A673 (cell line): ENCODE results near the gene GRM1. TPM values are rescaled to one million over a fixed set of nuclear protein-coding genes. Genes with fewer than 3 reads are reported as not detected.
"Not testable (repeated sequence)": the region's sequence is repeated elsewhere in the genome, so short reads cannot be mapped to it uniquely, and the experiment has no call there.

Source experiments
- BruUV-seq: library from RNA; stranded (reverse); fragments of 400-500 nt; replicated peaks from 2 replicates; lab custom pipeline; 2021; lab: Mats Ljungman, UMichigan
- CTCF ChIA-PET: fragments of 300-600 bp; sonication (Branson Sonifier 250); formaldehyde crosslinking; loops from one replicate; lab custom pipeline; 2022; ENCODE audit warnings: antibody characterized with exemption; lab: Charles Lee
- POLR2A ChIA-PET: fragments of 300-600 bp; sonication (Branson Sonifier 250); formaldehyde crosslinking; loops from one replicate; lab custom pipeline; 2022; ENCODE audit warnings: antibody characterized with exemption; ENCODE audit not compliant: low non-redundant PET; lab: Charles Lee
- DNase-seq: peaks from one replicate; pipeline ENCODE4 v3.0.0-alpha.2; 2015; ENCODE audit warnings: low spot score
- H3K27ac ChIP-seq: fragments of 200-600 bp; sonication (generic); 2 replicates; pipeline ENCODE4 v1.5.1; 2016; ENCODE audit warnings: mixed run types, low read depth, mild to moderate bottlenecking, mixed read lengths, antibody characterized with exemption, low read length; ENCODE audit not compliant: poor library complexity, severe bottlenecking
- H3K27me3 ChIP-seq: fragments of 200-600 bp; sonication (generic); replicated peaks from 2 replicates; pipeline ENCODE4 v1.6.1; 2017; ENCODE audit warnings: mixed run types, low read depth, mild to moderate bottlenecking, mixed read lengths, antibody characterized with exemption, low read length; ENCODE audit not compliant: insufficient read depth, poor library complexity
- H3K36me3 ChIP-seq: fragments of 200-600 bp; sonication (generic); 2 replicates; pipeline ENCODE4 v1.6.1; 2016; ENCODE audit warnings: mixed run types, mild to moderate bottlenecking, mixed read lengths, antibody characterized with exemption, low read length; ENCODE audit not compliant: insufficient read depth, poor library complexity, severe bottlenecking
- H3K4me1 ChIP-seq: fragments of 200-600 bp; sonication (generic); 2 replicates; pipeline ENCODE4 v1.6.1; 2017; ENCODE audit warnings: mixed run types, mild to moderate bottlenecking, mixed read lengths, antibody characterized with exemption, low read length; ENCODE audit not compliant: insufficient read depth, poor library complexity, severe bottlenecking
- H3K4me3 ChIP-seq: fragments of 200-600 bp; sonication (generic); 2 replicates; pipeline ENCODE4 v1.5.1; 2016; ENCODE audit warnings: low read depth, mixed run types, mild to moderate bottlenecking, mixed read lengths, low read length; ENCODE audit not compliant: poor library complexity, severe bottlenecking
- H3K9me3 ChIP-seq: fragments of 200-600 bp; sonication (generic); 2 replicates; pipeline ENCODE4 v1.6.1; 2016; ENCODE audit warnings: mixed run types, low read depth, mild to moderate bottlenecking, mixed read lengths, antibody characterized with exemption, low read length; ENCODE audit not compliant: poor library complexity, severe bottlenecking
- CTCF ChIP-seq: fragments of 300-800, 200-600 bp; sonication (generic); conservative IDR thresholded peaks from 2 replicates; pipeline ENCODE4 v1.5.1; 2017; ENCODE audit warnings: low read depth, mild to moderate bottlenecking, antibody characterized with exemption, low read length, moderate library complexity, mixed read lengths
- EZH2 ChIP-seq: fragments of 200-600 bp; sonication (generic); IDR thresholded peaks from 2 replicates; pipeline ENCODE4 v1.6.1; 2017; ENCODE audit warnings: borderline replicate concordance, low read depth, mild to moderate bottlenecking, mixed read lengths, antibody characterized with exemption, low read length; ENCODE audit not compliant: poor library complexity, severe bottlenecking
- intact Hi-C: fragments of 100-400 bp; cut with micrococcal nuclease; formaldehyde crosslinking; loops from one replicate; pipeline ENCODE4 v1.10.0; 2022; ENCODE audit not compliant: unreplicated experiment
- total RNA-seq: library from RNA; stranded (reverse); gene quantifications from 2 replicates; pipeline ENCODE4 v1.2.3, GENCODE V29; 2021

Gene GRM1
- total RNA-seq, 1 experiment from 2014 or later = 0.11 TPM

DNA sequence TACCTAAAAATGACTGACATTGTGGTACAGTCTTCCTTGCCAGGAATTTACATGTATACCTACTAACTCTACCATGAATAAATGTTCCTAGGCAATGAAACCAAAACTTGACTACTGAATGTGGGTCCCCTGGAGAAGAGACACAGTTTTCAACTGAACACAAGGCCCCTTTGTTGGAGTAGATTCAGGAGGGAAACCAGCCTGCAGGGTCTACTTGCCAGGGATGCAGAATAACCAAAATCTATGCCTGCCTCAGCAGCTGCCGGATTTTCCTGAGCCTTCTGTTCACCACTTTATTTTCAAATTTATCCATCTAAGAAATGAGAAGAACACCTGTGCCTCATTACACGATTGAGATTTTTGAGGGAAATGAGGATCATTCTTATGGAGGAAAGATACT, 211.9 kb downstream of the GRM1 start:
- H3K4me1 ChIP-seq = no peaks in the 10 kb centered on the region
- ChIA-PET POLR2A (no interaction called here), CTCF (no interaction called here)
- TF ChIP-seq CTCF (no peak), EZH2 (no peak)
- no peaks in the 10 kb centered on the region for H3K36me3 ChIP-seq
- peaks cover 15% of the 10 kb centered on the region for H3K27me3 ChIP-seq
- no peaks in the 10 kb centered on the region for H3K9me3 ChIP-seq
- no peak overlapping the region for H3K4me3 ChIP-seq
- no TSS peak for BruUV-seq
- intact Hi-C loops = no loop called here
- no peak overlapping the region for H3K27ac ChIP-seq
- DNase-seq = no peak

GRCh38 chr6:146243646-146244045, 214.8 kb downstream of the GRM1 start:
- POLR2A ChIA-PET, H3K4me1 ChIP-seq, H3K27ac ChIP-seq, intact Hi-C loops, H3K36me3 ChIP-seq, BruUV-seq, H3K4me3 ChIP-seq, CTCF ChIA-PET, H3K9me3 ChIP-seq, DNase-seq: not testable (repeated sequence)
- peaks cover 15% of the 10 kb centered on the region for H3K27me3 ChIP-seq

DNA sequence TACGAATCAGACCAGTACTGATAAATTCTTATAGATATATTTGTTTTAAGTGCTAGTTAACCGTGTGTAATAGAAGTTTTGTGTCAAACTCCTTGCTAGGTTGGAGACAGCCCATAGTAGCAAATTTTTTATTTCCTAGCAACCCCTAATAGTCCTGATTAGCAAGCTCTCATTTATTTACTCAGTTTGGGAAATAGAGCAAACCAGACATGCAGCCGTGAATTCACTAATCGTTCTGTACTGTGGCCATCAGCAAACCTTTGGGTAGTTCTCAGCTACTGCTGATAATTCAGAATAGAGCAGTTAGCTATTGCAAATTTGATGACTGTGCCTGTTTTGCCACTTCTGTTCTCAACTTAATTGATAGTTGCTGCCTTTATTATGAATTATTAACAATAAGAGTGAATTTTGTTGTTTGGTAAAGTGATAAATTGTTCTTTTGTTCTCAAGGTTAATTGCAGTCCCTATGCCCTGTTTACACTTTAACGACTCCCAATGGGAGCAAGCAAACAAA, 215.8 kb downstream of the GRM1 start:
- Histone ChIP-seq H3K9me3 (no peaks in the 10 kb centered on the region), H3K36me3 (no peaks in the 10 kb centered on the region), H3K27me3 (peaks cover 10% of the 10 kb centered on the region), H3K27ac (no peak overlapping the region), H3K4me3 (no peak overlapping the region), H3K4me1 (no peaks in the 10 kb centered on the region)
- no peak for TF ChIP-seq EZH2
- no peak for TF ChIP-seq CTCF
- no TSS peak for BruUV-seq
- ChIA-PET POLR2A (no interaction called here), CTCF (no interaction called here)
- intact Hi-C loops = no loop called here
- no peak for DNase-seq

GRCh38 chr6:146246028-146246427, 217.2 kb downstream of the GRM1 start:
- TF ChIP-seq EZH2 (no peak), CTCF (no peak)
- no peaks in the 10 kb centered on the region for H3K9me3 ChIP-seq
- H3K4me3 ChIP-seq = no peak overlapping the region
- no peak overlapping the region for H3K27ac ChIP-seq
- no peaks in the 10 kb centered on the region for H3K4me1 ChIP-seq
- H3K27me3 ChIP-seq = no peaks in the 10 kb centered on the region
- no peak for DNase-seq
- no TSS peak for BruUV-seq
- POLR2A ChIA-PET = no interaction called here
- intact Hi-C loops = no loop called here
- no peaks in the 10 kb centered on the region for H3K36me3 ChIP-seq
- CTCF ChIA-PET = no interaction called here
